ENCODE measurements around the gene ASXL2. TPM values are rescaled to one million over a fixed set of nuclear protein-coding genes. Genes with fewer than 3 reads are reported as not detected.
"Not testable (repeated sequence)": the region's sequence is repeated elsewhere in the genome, so short reads cannot be mapped to it uniquely, and the experiment has no call there.

Gene ASXL2
- polyA plus RNA-seq, 1 donor from 2014 or later, result 2.9 TPM

GRCh38 chr2:25915944-25916772 is 37.9 kb upstream of the ASXL2 start:
- H2AFZ ChIP-seq (ENCODE audit: low read depth, low read length); H3K27me3 ChIP-seq (ENCODE audit: insufficient read depth, low read depth, low read length); H3K9me2 ChIP-seq (ENCODE audit: insufficient read depth, low read length); H4K20me1 ChIP-seq (ENCODE audit: insufficient read depth); H3K79me2 ChIP-seq (replicated peaks; ENCODE audit: insufficient read depth, low read length); H3K4me3 ChIP-seq (ENCODE audit: low read length); H3K4me2 ChIP-seq (ENCODE audit: low read length); H3K36me3 ChIP-seq (ENCODE audit: insufficient read depth, low read length); H3K9ac ChIP-seq (ENCODE audit: low read length); H3K9me3 ChIP-seq (ENCODE audit: low read length); H3K27ac ChIP-seq (ENCODE audit: low read length): not testable (repeated sequence)
- peaks cover 12% of the 10 kb centered on the region for H3F3A ChIP-seq (ENCODE audit: insufficient read depth, low read length, poor library complexity, severe bottlenecking)

DNA sequence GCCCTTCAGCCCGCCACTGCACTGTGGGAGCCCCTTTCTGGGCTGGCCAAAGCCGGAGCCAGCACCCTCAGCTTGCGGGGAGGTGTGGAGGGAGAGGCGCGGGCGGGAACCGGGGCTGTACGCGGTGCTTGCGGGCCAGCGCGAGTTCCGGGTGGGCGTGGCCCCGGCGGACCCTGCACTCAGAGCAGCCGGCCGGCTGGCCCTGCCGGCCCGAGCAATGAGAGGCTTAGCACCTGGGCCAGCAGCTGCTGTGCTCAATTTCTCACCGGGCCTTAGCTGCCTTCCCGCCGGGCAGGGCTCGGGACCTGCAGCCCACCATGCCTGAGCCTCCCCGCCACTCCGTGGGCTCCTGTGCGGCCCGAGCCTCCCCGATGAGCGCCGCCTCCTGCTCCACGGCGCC is 37.1 kb upstream of the ASXL2 start:
- H3K36me3 ChIP-seq (ENCODE audit: insufficient read depth, low read length); H3K4me3 ChIP-seq (ENCODE audit: low read length); H3K9ac ChIP-seq (ENCODE audit: low read length); H3K9me2 ChIP-seq (ENCODE audit: insufficient read depth, low read length); H2AFZ ChIP-seq (ENCODE audit: low read depth, low read length); H3K4me2 ChIP-seq (ENCODE audit: low read length); H3K79me2 ChIP-seq (replicated peaks; ENCODE audit: insufficient read depth, low read length); H3K27me3 ChIP-seq (ENCODE audit: insufficient read depth, low read depth, low read length); H4K20me1 ChIP-seq (ENCODE audit: insufficient read depth); H3K27ac ChIP-seq (ENCODE audit: low read length); H3K9me3 ChIP-seq (ENCODE audit: low read length): not testable (repeated sequence)
- H3F3A ChIP-seq (ENCODE audit: insufficient read depth, low read length, poor library complexity, severe bottlenecking), result peaks cover 12% of the 10 kb centered on the region

GRCh38 chr2:25913696-25913973 is 35.3 kb upstream of the ASXL2 start:
- H3K79me2 ChIP-seq (replicated peaks; ENCODE audit: insufficient read depth, low read length); H4K20me1 ChIP-seq (ENCODE audit: insufficient read depth); H3K9me3 ChIP-seq (ENCODE audit: low read length); H3K9me2 ChIP-seq (ENCODE audit: insufficient read depth, low read length); H3K27me3 ChIP-seq (ENCODE audit: insufficient read depth, low read depth, low read length); H3K36me3 ChIP-seq (ENCODE audit: insufficient read depth, low read length): not testable (repeated sequence)
- H2AFZ ChIP-seq (ENCODE audit: low read depth, low read length), result peak overlapping the region; percentile 91
- peaks cover 12% of the 10 kb centered on the region for H3F3A ChIP-seq (ENCODE audit: insufficient read depth, low read length, poor library complexity, severe bottlenecking)
- peak overlapping the region; percentile 56 for H3K4me3 ChIP-seq (ENCODE audit: low read length)
- peak overlapping the region; percentile 96 for H3K27ac ChIP-seq (ENCODE audit: low read length)
- peak overlapping the region; percentile 77 for H3K4me2 ChIP-seq (ENCODE audit: low read length)
- H3K9ac ChIP-seq (ENCODE audit: low read length), result peak overlapping the region; percentile 73

DNA sequence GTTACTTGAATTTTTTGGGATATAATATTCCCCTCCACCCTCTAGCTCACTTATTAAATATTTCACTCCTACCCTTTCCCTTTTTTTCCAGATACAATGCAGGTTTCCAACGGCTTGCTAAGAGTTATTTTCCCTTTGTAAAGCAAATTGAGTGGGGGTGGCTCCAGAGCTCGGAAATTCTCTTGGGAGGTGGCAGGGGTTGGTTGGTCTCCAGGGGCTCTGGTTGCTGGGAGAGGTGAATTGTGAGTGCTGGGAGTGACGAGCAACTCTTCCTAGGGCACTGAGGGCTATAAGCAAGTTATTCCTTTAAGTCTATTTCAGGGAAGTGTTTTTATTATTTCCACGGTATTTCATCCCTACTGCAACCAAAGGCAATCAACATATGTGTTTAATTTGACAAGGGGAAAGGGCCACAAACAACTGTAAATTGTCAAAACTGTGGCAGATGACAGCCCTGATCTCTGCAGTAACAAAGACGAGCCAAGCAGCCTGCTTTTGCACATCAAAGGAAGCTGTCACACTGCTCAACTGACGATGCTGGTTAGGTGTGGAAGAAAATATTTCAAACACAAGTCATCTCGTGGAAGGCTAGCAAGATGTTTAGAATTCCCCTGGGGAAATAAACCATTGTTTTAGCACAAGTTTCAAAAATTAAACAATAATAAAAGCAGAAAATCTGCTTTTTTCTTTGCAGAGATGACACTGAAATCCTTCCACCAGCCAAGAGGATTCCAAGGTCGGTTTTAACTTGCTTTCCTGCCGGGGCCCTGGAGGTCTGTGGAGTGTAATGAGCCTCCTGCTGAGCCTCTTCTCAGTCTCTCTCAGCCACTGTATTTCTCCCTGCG is 34.8 kb upstream of the ASXL2 start:
- Histone ChIP-seq H3F3A (ENCODE audit: insufficient read depth, low read length, poor library complexity, severe bottlenecking) (peaks cover 12% of the 10 kb centered on the region), H3K9me2 (ENCODE audit: insufficient read depth, low read length) (no peaks in the 10 kb centered on the region), H3K4me3 (ENCODE audit: low read length) (peak overlapping the region; percentile 56), H4K20me1 (ENCODE audit: insufficient read depth) (no peaks in the 10 kb centered on the region), H3K27me3 (ENCODE audit: insufficient read depth, low read depth, low read length) (no peaks in the 10 kb centered on the region), H3K4me2 (ENCODE audit: low read length) (peak overlapping the region; percentile 77), H3K79me2 (replicated peaks; ENCODE audit: insufficient read depth, low read length) (no peaks in the 10 kb centered on the region), H2AFZ (ENCODE audit: low read depth, low read length) (peak overlapping the region; percentile 91), H3K9me3 (ENCODE audit: low read length) (no peaks in the 10 kb centered on the region), H3K27ac (ENCODE audit: low read length) (peak overlapping the region; percentile 96), H3K9ac (ENCODE audit: low read length) (peak overlapping the region; percentile 73), H3K36me3 (ENCODE audit: insufficient read depth, low read length) (no peaks in the 10 kb centered on the region)
- TF ChIP-seq, protein P1, sequence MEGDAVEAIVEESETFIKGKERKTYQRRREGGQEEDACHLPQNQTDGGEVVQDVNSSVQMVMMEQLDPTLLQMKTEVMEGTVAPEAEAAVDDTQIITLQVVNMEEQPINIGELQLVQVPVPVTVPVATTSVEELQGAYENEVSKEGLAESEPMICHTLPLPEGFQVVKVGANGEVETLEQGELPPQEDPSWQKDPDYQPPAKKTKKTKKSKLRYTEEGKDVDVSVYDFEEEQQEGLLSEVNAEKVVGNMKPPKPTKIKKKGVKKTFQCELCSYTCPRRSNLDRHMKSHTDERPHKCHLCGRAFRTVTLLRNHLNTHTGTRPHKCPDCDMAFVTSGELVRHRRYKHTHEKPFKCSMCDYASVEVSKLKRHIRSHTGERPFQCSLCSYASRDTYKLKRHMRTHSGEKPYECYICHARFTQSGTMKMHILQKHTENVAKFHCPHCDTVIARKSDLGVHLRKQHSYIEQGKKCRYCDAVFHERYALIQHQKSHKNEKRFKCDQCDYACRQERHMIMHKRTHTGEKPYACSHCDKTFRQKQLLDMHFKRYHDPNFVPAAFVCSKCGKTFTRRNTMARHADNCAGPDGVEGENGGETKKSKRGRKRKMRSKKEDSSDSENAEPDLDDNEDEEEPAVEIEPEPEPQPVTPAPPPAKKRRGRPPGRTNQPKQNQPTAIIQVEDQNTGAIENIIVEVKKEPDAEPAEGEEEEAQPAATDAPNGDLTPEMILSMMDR (IDR thresholded peaks at IDR 0.05; ENCODE audit: poor library complexity, severe bottlenecking), result peak; percentile 7
- TF ChIP-seq EZH2 (IDR thresholded peaks at IDR 0.05; ENCODE audit: borderline replicate concordance, insufficient read depth, low read length, poor library complexity, severe bottlenecking) (no peak), REST (IDR thresholded peaks at IDR 0.05; ENCODE audit: borderline replicate concordance) (peak; percentile 96), SMC3 (conservative IDR thresholded peaks at IDR 0.05; ENCODE audit: poor library complexity) (peak; percentile 46), EP300 (conservative IDR thresholded peaks at IDR 0.05; ENCODE audit: poor library complexity, severe bottlenecking) (peak; percentile 94), TAF1 (IDR thresholded peaks at IDR 0.05; ENCODE audit: low read depth) (no peak), RAD21 (conservative IDR thresholded peaks at IDR 0.05) (no peak), MXI1 (conservative IDR thresholded peaks at IDR 0.05; ENCODE audit: poor library complexity, severe bottlenecking) (peak; percentile 45), POLR2AphosphoS5 (IDR thresholded peaks at IDR 0.05) (peak; percentile 81)

Data from neural cell (in vitro differentiated cells).